ENCODE results near the gene CCDC81.
"Not testable (repeated sequence)": the region's sequence is repeated elsewhere in the genome, so short reads cannot be mapped to it uniquely, and the experiment has no call there.

The CCDC81 gene

GRCh38 chr11:86374586-86374985 lies at the start of gene CCDC81:
Gene CCDC81 (plus strand): TSS chr11:86374887. CDS start chr11:86375164, 277 bp downstream.
- FAIRE-seq (no peak), DNase-seq (ENCODE audit: insufficient read length, low spot score) (no peak)

- FAIRE-seq (no peak), DNase-seq (ENCODE audit: insufficient read length, low spot score) (no peak)
Observed at GRCh38 chr11:86335131-86335767, 39.4 kb upstream of the CCDC81 start.

GRCh38 chr11:86337227-86337626 lies 37.5 kb upstream of the CCDC81 start:
- DNase-seq (ENCODE audit: insufficient read length, low spot score): no peak
- no peak for FAIRE-seq

DNA sequence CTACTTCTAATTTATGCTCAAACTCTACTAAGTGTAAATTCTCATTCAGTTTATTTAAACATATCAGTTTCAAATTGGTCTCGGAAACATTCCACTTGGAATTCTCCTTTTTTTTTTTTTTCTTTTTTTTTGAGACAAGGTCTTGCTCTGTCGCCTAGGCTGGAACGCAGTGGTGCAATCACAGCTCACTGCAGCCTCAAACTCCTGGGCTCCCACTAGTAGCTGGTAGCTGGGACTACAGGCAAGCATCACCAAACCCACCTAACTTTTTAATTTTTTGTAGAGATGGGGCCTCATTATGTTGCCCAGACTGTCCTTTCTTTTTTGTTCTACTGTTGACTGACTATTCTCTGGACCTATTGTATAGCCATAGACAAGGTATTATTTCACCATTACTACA lies 33.3 kb upstream of the CCDC81 start:
- FAIRE-seq: no peak

DNA sequence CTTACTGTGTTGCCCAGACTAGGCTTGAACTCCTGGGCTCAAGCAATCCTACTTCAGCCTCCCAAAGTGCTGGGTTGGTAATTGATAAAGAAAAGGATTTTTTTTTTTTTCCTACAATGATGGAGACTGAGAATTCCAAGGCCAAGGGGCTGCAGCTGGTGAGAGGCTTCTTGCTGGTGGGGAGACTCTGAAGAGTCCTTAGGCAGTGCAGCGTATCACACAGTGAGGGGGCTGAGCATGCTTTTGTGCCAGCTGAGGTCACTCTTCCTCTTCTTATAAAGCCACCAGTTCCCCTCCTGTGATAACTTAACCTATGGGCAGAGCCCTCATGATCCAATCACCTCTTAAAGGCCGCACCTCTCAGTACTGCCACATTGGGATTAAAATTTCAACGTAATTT lies 28.2 kb upstream of the CCDC81 start:
- FAIRE-seq (peak; percentile 4), DNase-seq (ENCODE audit: insufficient read length, low spot score) (no peak)

More for the DNA sequence above, 33.3 kb upstream of the CCDC81 start:
- no peak for DNase-seq (ENCODE audit: insufficient read length, low spot score)

- DNase-seq (ENCODE audit: insufficient read length, low spot score): no peak
- no peak for FAIRE-seq
Observed at GRCh38 chr11:86355256-86355655, 19.4 kb upstream of the CCDC81 start.

GRCh38 chr11:86357412-86357811 lies 17.3 kb upstream of the CCDC81 start:
- DNase-seq (ENCODE audit: insufficient read length, low spot score); FAIRE-seq: not testable (repeated sequence)

DNA sequence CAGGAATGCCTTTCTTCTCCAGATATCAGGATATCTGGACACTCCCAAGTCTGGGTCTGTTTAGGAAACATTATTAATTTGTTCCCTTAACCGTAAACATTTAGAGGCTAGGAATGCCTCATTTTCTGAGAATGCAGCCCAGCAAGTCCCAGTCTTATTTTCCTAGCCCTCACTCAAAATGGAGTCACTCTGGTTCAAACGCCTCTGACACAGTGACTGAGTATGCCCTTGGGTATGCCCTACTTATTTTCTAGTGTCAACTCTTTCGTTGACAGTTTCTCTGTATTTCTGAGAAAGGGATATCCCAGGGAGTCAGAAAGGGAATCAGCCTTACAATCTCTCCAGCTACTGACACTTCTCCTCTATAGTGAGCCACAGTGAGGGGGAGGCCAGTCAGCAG lies 16.0 kb upstream of the CCDC81 start:
- DNase-seq (ENCODE audit: insufficient read length, low spot score) (no peak), FAIRE-seq (no peak)

GRCh38 chr11:86360775-86361395 lies 13.8 kb upstream of the CCDC81 start:
- DNase-seq (ENCODE audit: insufficient read length, low spot score) (no peak), FAIRE-seq (no peak)

- FAIRE-seq: no peak
- no peak for DNase-seq (ENCODE audit: insufficient read length, low spot score)
Observed at GRCh38 chr11:86363424-86363823, 11.3 kb upstream of the CCDC81 start.

- FAIRE-seq (no peak), DNase-seq (ENCODE audit: insufficient read length, low spot score) (no peak)
Observed at GRCh38 chr11:86365546-86365945, 9.1 kb upstream of the CCDC81 start.

DNA sequence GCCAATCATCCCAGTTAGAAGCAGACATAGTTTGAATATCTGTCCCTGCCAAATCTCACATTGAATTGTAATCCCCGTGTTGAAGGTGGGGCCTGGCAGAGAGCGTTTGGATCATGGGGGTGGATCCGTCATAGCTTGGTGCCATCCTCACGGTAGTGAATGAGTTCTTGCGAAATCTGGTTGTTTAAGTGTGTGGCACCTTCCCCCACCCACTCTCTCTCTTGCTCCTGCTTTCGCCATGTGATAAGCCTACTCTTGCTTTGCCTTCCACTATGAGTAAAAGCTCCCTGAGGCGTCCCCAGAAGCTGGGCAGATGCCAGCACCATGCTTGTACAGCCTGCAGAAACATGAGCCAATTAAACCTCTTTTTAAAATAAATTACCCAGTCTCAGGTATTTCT lies 5.0 kb upstream of the CCDC81 start:
- FAIRE-seq (no peak), DNase-seq (ENCODE audit: insufficient read length, low spot score) (no peak)

- FAIRE-seq: no peak
Observed at GRCh38 chr11:86370171-86370570, 4.5 kb upstream of the CCDC81 start.

GRCh38 chr11:86370922-86371594 lies 3.6 kb upstream of the CCDC81 start:
- no peak for FAIRE-seq
- DNase-seq (ENCODE audit: insufficient read length, low spot score): no peak

More at GRCh38 chr11:86370171-86370570, 4.5 kb upstream of the CCDC81 start:
- no peak for DNase-seq (ENCODE audit: insufficient read length, low spot score)

GRCh38 chr11:86372041-86372440 lies 2.6 kb upstream of the CCDC81 start:
- FAIRE-seq (no peak), DNase-seq (ENCODE audit: insufficient read length, low spot score) (no peak)

DNA sequence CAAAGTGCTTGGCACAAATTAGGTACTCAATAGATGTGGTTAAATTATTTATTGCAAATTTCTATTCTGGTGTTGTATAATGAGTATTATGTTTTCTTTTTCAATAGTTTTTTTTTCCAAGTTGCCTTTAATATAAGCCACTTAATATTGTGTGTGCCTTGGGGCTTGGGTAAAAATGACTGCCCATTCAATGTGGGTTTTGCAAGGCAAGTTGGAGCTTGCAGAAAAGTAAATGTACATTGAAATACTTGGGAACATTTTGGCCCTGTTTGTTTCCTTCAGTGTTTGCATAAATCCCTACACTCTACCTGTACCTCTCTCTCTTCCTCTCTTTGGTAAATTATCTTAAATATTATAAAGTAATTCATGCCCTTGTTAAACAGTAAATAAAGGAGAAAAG lies 2.1 kb upstream of the CCDC81 start:
- DNase-seq (ENCODE audit: insufficient read length, low spot score): no peak
- FAIRE-seq: no peak

- FAIRE-seq: no peak
- DNase-seq (ENCODE audit: insufficient read length, low spot score): no peak
Observed at GRCh38 chr11:86374069-86374468, 618 bp upstream of the CCDC81 start.

DNA sequence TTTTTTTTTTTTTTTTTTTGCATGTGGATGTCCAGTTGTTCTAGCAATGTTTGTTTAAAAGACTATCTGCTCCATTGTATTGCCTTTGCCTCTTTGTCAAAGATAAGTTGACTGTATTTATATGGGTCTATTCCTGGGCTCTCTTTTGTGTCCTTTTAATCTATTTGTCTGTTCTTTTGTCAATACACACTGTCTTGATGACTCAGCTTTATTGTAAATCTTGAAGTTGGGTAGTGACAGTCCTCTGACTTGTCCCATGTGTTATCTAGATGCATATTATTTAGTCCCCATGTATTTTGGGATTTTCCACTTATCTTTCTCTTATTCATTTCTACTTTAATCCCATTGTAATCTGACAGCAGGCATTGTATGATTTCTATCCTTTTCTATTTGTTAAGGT lies 3.3 kb downstream of the CCDC81 start:
- DNase-seq (ENCODE audit: insufficient read length, low spot score): no peak
- no peak for FAIRE-seq

DNA sequence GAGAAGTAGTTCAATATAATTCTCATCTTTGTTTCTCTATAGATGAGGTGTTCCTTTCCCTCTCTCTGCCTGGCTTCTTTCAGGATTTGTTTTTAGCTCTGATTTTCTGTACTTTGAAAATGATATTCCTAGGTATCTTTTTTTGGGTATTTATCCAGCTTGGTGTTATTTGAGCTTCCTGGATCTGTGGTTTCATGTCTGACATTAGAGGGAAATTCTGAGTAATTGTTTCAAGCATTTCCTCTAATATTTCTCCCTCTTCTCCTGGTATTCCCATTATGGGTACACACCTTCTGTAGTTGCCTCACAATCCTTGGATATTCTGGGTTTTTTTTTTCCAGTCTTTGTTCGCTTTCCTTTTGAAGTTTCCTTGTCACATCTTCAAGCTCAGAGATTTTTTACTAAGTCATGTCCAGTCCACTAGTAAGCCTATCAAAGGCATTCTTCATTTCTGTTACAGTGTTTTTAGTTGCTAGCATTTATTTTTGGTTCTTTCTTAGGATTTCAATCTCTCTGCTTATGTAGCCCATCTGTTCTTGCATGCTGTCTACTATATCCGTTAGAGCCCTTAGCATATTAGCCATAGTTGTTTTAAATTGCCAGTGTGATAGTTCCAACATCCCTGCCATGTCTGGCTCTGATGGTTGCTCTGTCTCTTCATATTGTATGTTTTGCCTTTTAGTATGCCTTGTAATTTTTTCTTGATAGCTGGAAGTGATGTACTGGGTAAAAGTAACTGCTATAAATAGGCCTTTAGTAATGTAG lies 5.8 kb downstream of the CCDC81 start:
- no peak for DNase-seq (ENCODE audit: insufficient read length, low spot score)
- FAIRE-seq: no peak

GRCh38 chr11:86383041-86383955 lies 8.6 kb downstream of the CCDC81 start:
- no peak for FAIRE-seq

More at GRCh38 chr11:86383041-86383955, 8.6 kb downstream of the CCDC81 start:
- DNase-seq (ENCODE audit: insufficient read length, low spot score): no peak

Data from GM19239 (cell line).